CMK (cell line): Measurements from ENCODE around the gene METAP1D.
"Not testable (repeated sequence)": the region's sequence is repeated elsewhere in the genome, so short reads cannot be mapped to it uniquely, and the experiment has no call there.

ENCODE experiments used
- DNase-seq: peaks from one replicate; pipeline ENCODE4 v3.0.0-alpha.2; 2010; ENCODE audit warnings: low read depth

METAP1D gene

GRCh38 chr2:171997031-171997430 lies 2.7 kb upstream of the METAP1D start:
- not testable (repeated sequence) for DNase-seq

DNA sequence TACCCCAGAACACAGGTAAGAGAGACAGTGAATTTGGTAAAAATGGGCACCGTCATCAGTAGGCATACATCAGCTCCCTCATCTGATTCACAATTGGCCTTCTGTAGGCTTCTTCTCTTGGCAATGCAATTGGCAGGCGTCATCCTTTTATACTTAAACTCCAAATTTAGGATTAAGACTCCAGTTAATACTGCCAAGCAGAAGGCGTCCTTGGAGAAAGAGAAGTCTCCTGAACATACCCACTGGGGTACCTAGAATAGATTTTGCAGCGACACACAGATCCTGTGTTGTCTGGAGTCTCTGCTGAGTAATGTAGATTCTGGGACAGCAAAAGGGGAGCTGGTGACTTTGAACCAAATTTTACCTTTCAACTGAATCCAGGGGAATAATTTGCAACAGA lies 592 bp upstream of the METAP1D start:
- DNase-seq, result no peak

- DNase-seq, result no peak
Observed at GRCh38 chr2:172000696-172001361, 1.1 kb downstream of the METAP1D start.

DNA sequence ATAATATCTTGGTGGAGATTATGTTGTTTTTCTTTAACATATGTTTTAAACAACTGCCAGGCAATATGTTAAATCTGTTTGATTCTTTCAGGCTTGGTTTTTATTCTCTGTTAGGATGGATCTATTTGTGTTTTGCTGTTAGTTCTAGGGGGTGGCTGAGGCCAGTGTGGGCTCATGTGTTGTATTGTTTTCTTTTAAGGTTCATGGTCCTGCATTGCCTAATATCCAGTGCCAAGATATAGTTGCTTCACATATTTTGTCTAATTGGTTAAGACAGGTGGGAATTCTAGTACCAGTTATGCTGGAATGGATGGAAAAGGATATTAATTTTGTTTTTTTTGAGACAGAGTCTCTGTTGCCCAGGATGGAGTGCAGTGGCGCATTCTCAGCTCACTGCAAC lies 7.6 kb downstream of the METAP1D start:
- no peak for DNase-seq

GRCh38 chr2:172009823-172010222 lies 10.1 kb downstream of the METAP1D start:
- DNase-seq, result no peak

DNA sequence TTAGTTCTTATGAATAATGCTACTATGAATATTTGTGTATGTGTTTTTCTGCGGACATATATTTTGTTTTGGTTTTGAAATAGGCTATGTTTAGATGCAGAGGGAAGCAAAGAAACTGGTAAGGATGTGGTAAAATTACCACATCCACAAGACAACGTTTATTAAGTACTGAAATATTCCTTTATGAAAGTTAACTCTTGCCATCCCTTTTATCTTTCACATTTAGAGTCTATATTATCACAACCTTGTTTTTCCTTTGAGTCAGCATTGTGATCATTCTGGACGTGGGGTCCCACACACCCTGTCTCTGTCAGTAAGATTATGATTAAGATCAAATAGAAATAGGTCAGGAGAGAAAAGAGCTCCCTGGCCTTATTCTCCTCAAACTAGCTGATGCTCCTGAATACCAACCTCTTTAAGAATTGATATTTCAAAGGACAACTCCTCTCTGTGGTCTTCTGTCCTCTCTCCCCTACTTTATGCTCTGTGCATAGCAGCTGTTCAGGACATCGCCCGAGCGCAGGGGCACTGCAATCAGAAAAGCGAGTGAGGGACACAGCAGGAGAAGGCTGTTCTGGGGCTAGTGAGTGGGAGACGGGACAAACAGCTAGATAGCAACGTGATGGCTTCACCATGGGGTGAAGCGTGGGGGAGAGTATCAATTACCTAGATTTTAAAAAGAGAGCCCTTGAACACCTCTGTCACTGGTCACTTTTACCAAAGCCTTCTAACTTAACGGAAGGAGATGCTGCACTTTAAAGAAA lies 12.2 kb downstream of the METAP1D start:
- DNase-seq, result no peak

- DNase-seq, result no peak
Observed at GRCh38 chr2:172012677-172013391, 13.1 kb downstream of the METAP1D start.

GRCh38 chr2:172013396-172013795 lies 13.6 kb downstream of the METAP1D start:
- DNase-seq, result no peak

GRCh38 chr2:172021074-172021931 lies 21.6 kb downstream of the METAP1D start:
- no peak for DNase-seq

GRCh38 chr2:172021955-172022354 lies 22.2 kb downstream of the METAP1D start:
- DNase-seq, result no peak

DNA sequence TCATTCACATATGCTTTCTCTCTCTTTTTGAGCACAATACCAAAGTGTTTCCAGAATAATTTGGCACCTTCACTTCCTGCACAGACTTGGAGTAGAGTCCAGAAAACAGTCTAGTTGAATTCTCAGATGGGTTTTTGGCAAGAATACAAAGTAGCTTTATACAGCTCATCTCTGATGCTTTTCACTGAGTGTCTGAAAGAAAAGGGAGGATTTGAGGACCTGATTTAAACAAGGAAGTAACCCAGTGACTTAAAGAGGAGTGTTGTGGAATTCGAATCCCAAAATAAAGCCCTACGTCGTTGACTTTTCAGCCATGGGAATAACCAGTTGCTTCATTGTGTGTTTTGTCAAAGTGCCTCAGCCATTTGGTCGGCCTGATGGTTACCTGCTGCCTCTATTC lies 31.8 kb downstream of the METAP1D start:
- no peak for DNase-seq

GRCh38 chr2:172038121-172038520 lies 38.4 kb downstream of the METAP1D start:
- DNase-seq, result no peak

GRCh38 chr2:172038604-172039003 lies 38.9 kb downstream of the METAP1D start:
- no peak for DNase-seq

DNA sequence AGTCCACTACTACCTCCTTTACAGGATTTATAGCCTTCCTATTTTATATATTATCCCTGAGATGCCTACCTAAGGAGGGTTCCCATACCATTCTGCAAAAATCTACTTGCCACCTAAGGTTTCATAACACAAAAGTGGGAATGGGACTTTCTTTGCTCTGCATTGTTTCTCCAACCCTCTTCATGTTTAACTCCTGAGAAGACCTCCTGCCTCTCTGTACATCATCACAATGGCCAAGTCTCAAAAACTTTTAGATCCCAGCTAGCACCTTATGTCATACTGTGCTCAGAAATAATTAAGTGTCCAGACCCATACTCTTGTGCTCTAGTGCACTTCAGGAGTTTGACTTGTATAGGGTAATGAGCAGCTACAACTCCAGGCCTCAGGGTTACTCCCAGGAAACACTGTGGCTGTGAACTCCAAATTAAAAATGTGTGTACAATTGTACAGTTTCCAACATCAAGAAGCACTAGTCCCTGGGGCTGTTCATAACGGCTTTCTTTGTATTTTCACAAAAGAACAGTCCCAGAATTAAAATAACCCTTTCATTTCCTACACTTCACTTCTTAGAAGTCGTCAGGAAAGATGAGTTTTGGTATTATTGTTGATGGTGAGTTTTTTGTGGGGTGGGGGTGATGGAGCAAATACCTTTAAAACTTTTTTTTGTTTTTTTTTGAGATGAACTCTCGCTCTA lies 39.4 kb downstream of the METAP1D start:
- no peak for DNase-seq

DNA sequence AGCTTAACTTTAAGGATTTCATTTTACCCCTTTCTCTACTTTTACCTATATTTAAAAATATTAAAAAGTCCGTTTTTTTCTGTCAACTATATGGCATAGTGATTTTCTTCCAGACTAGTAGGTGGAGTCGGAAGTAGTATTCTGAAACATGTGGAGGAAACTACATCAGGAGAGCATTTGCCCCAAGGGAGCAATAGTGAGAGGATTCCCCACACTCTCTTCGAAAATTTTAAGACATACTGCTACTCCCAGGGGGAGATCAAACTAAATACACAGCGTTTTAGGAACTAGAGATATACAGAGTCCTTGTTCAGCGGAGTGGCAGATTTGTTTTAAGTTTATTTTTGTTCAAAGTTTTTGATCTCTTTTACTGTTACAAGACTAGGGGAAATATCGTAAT lies 40.6 kb downstream of the METAP1D start:
- DNase-seq, result no peak

- no peak for DNase-seq
Observed at GRCh38 chr2:172046080-172046678, 46.4 kb downstream of the METAP1D start.

DNA sequence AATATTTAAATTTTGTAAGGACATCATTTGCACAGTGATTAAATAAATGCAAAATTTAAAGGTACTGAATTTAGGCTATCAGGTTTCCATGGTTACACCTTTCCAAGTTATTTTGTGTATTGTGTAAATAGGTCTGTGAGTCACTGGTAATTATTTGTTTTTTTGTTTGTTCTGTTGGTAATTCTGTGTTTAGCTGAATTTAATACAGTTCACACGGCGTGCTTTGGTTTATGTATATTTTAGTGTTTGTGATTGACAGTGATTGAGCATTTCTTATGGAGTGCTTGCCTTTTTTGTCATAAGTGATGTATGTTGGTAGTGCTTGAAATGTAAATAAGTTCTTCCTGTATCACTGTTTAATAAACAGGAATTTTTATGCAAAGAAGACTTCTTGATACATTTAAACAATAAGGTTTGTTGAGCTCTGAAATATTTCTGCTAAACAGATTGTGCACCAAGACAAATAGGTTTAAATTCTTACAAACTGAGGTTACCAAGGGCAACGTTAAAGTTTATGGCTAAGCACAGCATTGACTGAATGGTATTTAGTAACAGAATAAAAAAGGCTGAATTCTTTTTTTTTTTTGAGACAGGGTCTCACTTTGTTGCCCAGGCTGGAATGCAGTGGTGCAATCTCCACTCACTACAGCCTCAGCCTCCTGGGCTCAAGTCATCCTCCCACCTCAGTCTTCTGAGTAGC lies 47.3 kb downstream of the METAP1D start:
- DNase-seq, result no peak

DNA sequence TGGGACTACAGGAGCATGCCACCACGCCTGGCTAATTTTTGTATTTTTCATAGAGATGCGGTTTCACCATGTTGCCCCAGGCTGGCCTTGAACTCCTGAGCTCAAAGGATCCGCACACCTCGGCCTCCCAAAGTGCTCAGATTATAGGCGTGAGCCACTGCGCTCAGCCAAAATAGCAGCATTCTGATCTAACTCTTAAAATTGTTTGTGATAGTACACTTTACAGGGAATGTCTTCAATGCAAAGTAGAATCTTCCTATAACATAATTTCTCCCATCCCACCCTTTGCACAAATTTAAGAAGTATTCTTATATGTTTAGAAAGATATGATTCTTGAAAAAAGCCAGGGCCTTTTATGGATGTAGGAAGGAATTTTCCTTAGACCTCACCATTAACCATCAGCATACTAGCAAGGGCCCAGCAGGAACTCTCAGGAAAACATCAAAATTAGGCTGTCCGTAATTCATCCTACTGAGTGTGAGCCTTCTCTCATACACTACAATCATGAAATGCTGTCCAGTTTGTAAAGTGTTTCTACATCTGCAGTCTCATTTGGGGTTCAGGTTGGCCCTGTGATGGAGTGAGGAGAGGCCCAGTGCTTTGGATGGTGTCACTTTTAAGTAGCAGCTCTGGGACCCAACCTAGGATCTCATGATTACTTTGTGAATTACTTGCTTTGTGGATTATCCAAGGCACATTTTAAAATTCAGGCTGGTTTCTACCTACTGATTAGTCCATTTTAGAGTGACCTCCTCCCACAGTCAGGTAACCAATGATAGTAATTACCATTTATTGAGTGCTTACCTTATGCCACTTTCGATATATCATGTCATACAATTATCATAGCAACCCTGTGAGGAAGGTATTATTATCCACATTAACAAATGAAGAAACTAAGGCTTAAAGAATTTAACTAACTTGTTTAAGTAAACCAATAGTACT lies 48.1 kb downstream of the METAP1D start:
- no peak for DNase-seq
